ENCODE data around the gene PTPRK. TPM values are rescaled to one million over a fixed set of nuclear protein-coding genes. Genes with fewer than 3 reads are reported as not detected.

PTPRK gene
- total and polyA plus RNA-seq, 9 of the 15 experiments (the other 6 are each of a cell fraction or from before 2014, with no cell fraction given): 0.04 to 0.51 TPM; not detected in 7

DNA sequence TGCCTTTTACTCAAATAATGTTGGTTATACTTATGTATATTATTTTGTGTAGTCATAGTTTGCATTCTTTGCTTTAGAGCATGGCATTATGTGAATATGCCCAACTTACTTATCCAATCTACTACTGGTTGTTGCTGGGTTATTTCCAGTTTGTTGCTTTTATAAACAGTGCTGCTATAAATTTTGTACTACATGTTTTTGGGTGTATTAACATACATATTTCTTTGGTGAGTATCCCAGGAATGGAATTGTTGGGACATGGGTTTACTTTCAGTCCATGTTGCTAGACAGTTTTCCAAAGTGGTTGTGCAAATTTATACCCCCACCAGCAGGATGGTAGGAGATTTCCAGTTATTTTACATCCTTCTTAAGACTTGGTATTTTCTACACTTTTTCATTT is 462.5 kb downstream of the PTPRK start:
- H3K9ac ChIP-seq (ENCODE audit: insufficient read depth in 1 of 2, low read depth in 2 of 2, low read length in 2 of 2): no peak overlapping the region
- H3K27me3 ChIP-seq (ENCODE audit: control insufficient read depth in 2 of 2, insufficient read depth in 2 of 2, low read length in 2 of 2): no peaks in the 10 kb centered on the region
- CTCF ChIA-PET (ENCODE audit: low intra/inter-chr PET ratio): no interaction called here
- H3K4me3 ChIP-seq: no peak overlapping the region
- no peaks in the 10 kb centered on the region for H3K79me2 ChIP-seq (ENCODE audit: control insufficient read depth, insufficient read depth, low read length)
- no peaks in the 10 kb centered on the region for H3K36me3 ChIP-seq (ENCODE audit: control insufficient read depth, insufficient read depth, low read length)
- H3K27ac ChIP-seq (ENCODE audit: extremely low read depth, low read depth, low read length): no peak overlapping the region
- BruUV-seq (replicated peaks): no TSS peak
- intact Hi-C loops (cut with micrococcal nuclease) (no loop called here), in situ Hi-C loops (cut with MboI) (no loop called here)
- H3K9me3 ChIP-seq (replicated peaks; ENCODE audit: control insufficient read depth, insufficient read depth, low read depth, low read length): peaks cover 2% of the 10 kb centered on the region
- H3K9me1 ChIP-seq (ENCODE audit: control insufficient read depth, insufficient read depth, low read length): no peaks in the 10 kb centered on the region
- POLR2A ChIA-PET: no interaction called here
- FAIRE-seq (no peak), ATAC-seq (no peak), DNase-seq (ENCODE audit: extremely low read depth in 1 of 4, low spot score in 3 of 4) (no peak)
- no peak overlapping the region for H2AFZ ChIP-seq (ENCODE audit: low read depth, low read length)
- no peaks in the 10 kb centered on the region for H3K4me1 ChIP-seq (replicated peaks in 1 of 2; ENCODE audit: control insufficient read depth in 2 of 2, insufficient read depth in 2 of 2, low read length in 2 of 2)
- H4K20me1 ChIP-seq (replicated peaks; ENCODE audit: control insufficient read depth, insufficient read depth, low read length): no peaks in the 10 kb centered on the region
- TF ChIP-seq HNRNPUL1 (IDR thresholded peaks at IDR 0.05; ENCODE audit: low read length) (no peak), NCOA1 (IDR thresholded peaks at IDR 0.05; ENCODE audit: low read depth) (no peak)
- no peak overlapping the region for H3K4me2 ChIP-seq (ENCODE audit: insufficient read depth, low read length)

DNA sequence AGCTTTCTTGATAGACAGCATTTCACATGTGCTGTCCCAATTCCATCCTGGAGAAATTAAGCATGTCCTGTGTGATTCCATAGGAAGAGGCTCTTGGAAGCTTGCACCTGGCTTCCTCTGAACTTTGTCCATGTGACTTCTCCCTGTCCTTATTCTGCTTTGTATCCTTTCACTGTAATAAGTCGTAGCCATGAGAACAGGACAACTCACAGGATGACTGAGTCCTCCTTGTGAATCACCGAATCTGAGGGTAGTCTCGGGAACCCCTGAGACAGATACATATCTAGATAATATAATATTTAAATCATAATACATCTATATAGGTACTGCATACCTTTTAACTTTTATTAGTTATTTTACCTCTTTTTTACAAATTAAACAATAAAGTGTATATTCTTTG is 462.9 kb downstream of the PTPRK start:
- Histone ChIP-seq H3K79me2 (ENCODE audit: control insufficient read depth, insufficient read depth, low read length) (no peaks in the 10 kb centered on the region), H3K4me3 (no peak overlapping the region), H3K9ac (ENCODE audit: insufficient read depth in 1 of 2, low read depth in 2 of 2, low read length in 2 of 2) (no peak overlapping the region), H3K4me1 (replicated peaks in 1 of 2; ENCODE audit: control insufficient read depth in 2 of 2, insufficient read depth in 2 of 2, low read length in 2 of 2) (no peaks in the 10 kb centered on the region), H3K4me2 (ENCODE audit: insufficient read depth, low read length) (no peak overlapping the region), H3K9me1 (ENCODE audit: control insufficient read depth, insufficient read depth, low read length) (no peaks in the 10 kb centered on the region), H3K36me3 (ENCODE audit: control insufficient read depth, insufficient read depth, low read length) (no peaks in the 10 kb centered on the region), H3K27me3 (ENCODE audit: control insufficient read depth in 2 of 2, insufficient read depth in 2 of 2, low read length in 2 of 2) (no peaks in the 10 kb centered on the region), H3K9me3 (replicated peaks; ENCODE audit: control insufficient read depth, insufficient read depth, low read depth, low read length) (peaks cover 2% of the 10 kb centered on the region), H3K27ac (ENCODE audit: extremely low read depth, low read depth, low read length) (no peak overlapping the region), H4K20me1 (replicated peaks; ENCODE audit: control insufficient read depth, insufficient read depth, low read length) (no peaks in the 10 kb centered on the region), H2AFZ (ENCODE audit: low read depth, low read length) (no peak overlapping the region)
- FAIRE-seq (no peak), DNase-seq (ENCODE audit: extremely low read depth in 1 of 4, low spot score in 3 of 4) (no peak), ATAC-seq (no peak)
- CTCF ChIA-PET (ENCODE audit: low intra/inter-chr PET ratio): no interaction called here
- POLR2A ChIA-PET: no interaction called here
- BruUV-seq (replicated peaks): no TSS peak
- intact Hi-C loops (cut with micrococcal nuclease) (no loop called here), in situ Hi-C loops (cut with MboI) (no loop called here)
- 2% methylated on average over 3 of the region's 3 CpGs for WGBS (ENCODE audit: insufficient coverage, low coverage, missing lambda C conversion rate)
- TF ChIP-seq, protein P1, sequence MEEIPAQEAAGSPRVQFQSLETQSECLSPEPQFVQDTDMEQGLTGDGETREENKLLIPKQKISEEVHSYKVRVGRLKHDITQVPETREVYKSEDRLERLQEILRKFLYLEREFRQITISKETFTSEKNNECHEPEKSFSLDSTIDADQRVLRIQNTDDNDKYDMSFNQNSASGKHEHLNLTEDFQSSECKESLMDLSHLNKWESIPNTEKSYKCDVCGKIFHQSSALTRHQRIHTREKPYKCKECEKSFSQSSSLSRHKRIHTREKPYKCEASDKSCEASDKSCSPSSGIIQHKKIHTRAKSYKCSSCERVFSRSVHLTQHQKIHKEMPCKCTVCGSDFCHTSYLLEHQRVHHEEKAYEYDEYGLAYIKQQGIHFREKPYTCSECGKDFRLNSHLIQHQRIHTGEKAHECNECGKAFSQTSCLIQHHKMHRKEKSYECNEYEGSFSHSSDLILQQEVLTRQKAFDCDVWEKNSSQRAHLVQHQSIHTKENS (CRISPR knock-in tag; IDR thresholded peaks at IDR 0.05): no peak
- TF ChIP-seq, protein P2, sequence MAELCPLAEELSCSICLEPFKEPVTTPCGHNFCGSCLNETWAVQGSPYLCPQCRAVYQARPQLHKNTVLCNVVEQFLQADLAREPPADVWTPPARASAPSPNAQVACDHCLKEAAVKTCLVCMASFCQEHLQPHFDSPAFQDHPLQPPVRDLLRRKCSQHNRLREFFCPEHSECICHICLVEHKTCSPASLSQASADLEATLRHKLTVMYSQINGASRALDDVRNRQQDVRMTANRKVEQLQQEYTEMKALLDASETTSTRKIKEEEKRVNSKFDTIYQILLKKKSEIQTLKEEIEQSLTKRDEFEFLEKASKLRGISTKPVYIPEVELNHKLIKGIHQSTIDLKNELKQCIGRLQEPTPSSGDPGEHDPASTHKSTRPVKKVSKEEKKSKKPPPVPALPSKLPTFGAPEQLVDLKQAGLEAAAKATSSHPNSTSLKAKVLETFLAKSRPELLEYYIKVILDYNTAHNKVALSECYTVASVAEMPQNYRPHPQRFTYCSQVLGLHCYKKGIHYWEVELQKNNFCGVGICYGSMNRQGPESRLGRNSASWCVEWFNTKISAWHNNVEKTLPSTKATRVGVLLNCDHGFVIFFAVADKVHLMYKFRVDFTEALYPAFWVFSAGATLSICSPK (IDR thresholded peaks at IDR 0.05; ENCODE audit: borderline replicate concordance): no peak
- no peak for TF ChIP-seq ATF7 (IDR thresholded peaks at IDR 0.05)
- TF ChIP-seq ZKSCAN8 (CRISPR knock-in tag; IDR thresholded peaks at IDR 0.05): no peak
- no peak for TF ChIP-seq NCOA1 (IDR thresholded peaks at IDR 0.05; ENCODE audit: low read depth)
- TF ChIP-seq GTF2E2 (tag; IDR thresholded peaks at IDR 0.05): no peak
- no peak for TF ChIP-seq MEIS2 (IDR thresholded peaks at IDR 0.05; ENCODE audit: partially characterized antibody)
- TF ChIP-seq TSC22D4 (tag; IDR thresholded peaks at IDR 0.05): no peak
- no peak for TF ChIP-seq MCM7 (IDR thresholded peaks at IDR 0.05)

Data from K562 (cell line).